Activated naive CD4-positive, alpha-beta T cell treated with anti-CD3 and anti-CD28 coated beads, Interleukin-2, amount 50 U/mL, for 72 hours (primary cell): ENCODE results near the gene TGFBR3L. TPM values are rescaled to one million over a fixed set of nuclear protein-coding genes. Genes with fewer than 3 reads are reported as not detected.
"Not testable (repeated sequence)": the region's sequence is repeated elsewhere in the genome, so short reads cannot be mapped to it uniquely, and the experiment has no call there.

ENCODE experiments used
- ATAC-seq, 2 donors: fragments of 150-1000 bp; cut with Tn5 transposase; 2 replicates each; pipeline ENCODE4 v1.10.0; 2021; ENCODE audit warnings: mild to moderate bottlenecking in 2 of 2, moderate library complexity in 2 of 2
- DNase-seq, 2 donors: peaks; one replicate each; pipeline ENCODE4 v3.0.0; 2021 to 2022; ENCODE audit warnings: low spot score in 2 of 2
- H3K27ac Mint-ChIP-seq, 2 donors: one replicate each; pipeline ENCODE4 v1.8.0; 2022; ENCODE audit warnings: mild to moderate bottlenecking in 2 of 2, mixed read lengths in 2 of 2
- H3K36me3 Mint-ChIP-seq, 2 donors: one replicate each; pipeline ENCODE4 v1.8.0; 2022; ENCODE audit warnings: mixed read lengths in 2 of 2
- H3K9me3 Mint-ChIP-seq, 2 donors: one replicate each; pipeline ENCODE4 v1.8.0; 2022; ENCODE audit warnings: mixed read lengths in 2 of 2
- total RNA-seq, 2 donors: library from RNA; stranded (reverse); gene quantifications; one replicate each; pipeline ENCODE4 v1.2.3, GENCODE V29; 2022

Gene TGFBR3L
- total RNA-seq, 2 donors from 2014 or later, result 3.3 to 5.8 TPM

DNA sequence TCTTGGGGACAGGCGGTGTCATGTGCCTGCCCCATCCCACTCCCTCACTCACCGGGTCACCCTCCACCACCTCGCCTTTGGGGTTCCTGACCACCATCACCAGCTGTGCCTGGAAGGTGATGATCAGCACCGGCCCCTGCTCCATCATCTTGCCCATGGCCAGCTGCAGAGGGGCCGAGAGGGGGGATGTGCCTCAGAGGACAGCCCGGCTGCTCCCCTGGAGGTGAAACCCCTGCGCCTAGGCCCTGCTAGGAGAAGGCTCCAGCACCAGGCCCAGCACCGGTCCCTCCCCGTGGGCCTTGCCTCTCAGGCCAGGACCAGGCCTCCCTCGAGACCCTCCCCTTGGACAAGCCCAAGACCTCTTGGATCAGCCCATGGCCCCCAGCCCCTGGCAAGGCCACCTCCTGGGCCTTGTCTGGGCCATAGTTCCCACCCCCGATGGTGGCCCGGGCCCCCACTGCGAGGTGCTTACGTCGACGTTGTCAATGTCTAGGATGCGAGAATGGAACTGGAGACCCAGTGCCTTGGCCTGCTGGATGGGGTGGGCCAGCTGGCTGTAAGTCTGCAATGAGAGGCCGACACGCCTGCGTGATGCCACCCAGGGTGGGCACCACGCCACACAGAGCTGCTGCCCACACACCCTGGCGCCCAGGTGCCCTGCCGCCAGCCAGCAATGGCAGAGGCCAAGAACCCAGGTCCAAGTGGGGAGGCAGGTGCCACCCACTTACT is 13.1 kb downstream of the TGFBR3L start:
- no peak overlapping the region for H3K27ac Mint-ChIP-seq
- DNase-seq, result no peak
- H3K9me3 Mint-ChIP-seq, result no peaks in the 10 kb centered on the region
- H3K36me3 Mint-ChIP-seq, result no peaks in the 10 kb centered on the region
- no peak for ATAC-seq

DNA sequence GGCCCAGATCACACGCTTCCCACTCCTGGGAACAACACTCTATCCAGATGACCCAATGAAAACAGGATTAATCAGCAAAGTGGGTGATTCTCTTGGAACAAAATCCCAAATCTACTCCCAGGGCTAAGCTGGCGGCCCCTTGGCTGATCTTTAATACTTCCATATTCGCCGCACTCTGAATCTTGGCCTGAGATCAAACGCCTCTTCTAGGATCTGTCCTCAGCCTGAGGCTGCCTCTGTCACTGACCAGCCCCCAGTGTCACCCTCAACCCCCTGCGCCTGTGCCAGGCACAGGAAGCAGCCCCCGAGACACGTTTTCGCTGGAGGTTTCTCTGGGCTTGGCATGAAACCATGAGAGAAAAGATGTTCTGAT is 13.7 kb downstream of the TGFBR3L start:
- H3K27ac Mint-ChIP-seq, result peak overlapping the region in 1 of 2 donors; percentile 52
- ATAC-seq, result no peak
- no peak for DNase-seq
- no peaks in the 10 kb centered on the region for H3K36me3 Mint-ChIP-seq
- H3K9me3 Mint-ChIP-seq, result no peaks in the 10 kb centered on the region

DNA sequence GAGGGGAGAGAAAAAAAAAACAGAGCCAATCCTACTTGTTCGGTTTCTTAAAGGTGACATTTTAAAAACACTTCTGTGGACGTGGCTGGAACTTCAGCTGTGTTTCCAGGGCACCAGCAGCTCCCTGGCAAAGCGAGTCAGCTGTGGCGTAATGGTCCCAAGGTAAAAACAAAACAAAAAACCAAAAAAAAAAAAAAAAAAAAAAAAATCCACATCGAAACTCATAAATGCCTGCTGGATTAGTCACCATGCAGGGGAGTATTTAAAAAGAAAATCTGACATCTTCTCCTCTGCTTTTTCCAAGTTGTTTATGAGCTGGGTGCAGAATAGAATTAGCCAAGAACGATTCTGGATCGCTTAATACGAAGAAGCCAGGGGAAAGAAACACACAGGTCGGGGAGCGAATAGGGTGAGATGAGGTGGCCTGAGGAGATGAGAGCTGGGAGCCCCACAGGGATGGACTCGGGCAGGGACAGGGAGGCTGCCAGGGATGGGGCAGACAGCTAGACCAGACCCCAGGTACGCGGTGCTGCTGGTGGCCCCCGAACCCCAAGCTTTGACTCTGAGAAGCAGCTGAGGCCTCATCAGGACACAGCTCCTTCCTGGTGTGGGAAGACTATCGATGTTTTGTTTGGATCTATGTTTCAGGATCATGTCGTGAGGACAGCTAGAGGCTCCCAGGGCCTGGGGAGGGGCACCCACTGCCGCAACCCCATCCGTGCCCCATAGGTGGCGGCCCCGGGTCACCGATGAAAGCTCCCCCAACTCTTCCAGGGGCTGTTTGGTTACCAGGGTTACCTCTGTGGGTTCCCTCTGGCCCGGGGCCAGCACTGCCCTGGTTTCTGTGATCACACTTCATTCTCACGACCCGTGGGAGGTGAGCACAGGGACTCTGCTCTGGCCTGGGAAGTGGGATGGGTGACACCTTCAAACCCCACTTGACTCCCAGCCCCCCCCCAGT is 14.4 kb downstream of the TGFBR3L start:
- no peaks in the 10 kb centered on the region for H3K9me3 Mint-ChIP-seq
- H3K36me3 Mint-ChIP-seq, result no peaks in the 10 kb centered on the region
- peak overlapping the region; percentile 52 to 87 for H3K27ac Mint-ChIP-seq
- peak in 1 of 2 donors; percentile 76 for DNase-seq
- peak; percentile 19 to 47 for ATAC-seq

DNA sequence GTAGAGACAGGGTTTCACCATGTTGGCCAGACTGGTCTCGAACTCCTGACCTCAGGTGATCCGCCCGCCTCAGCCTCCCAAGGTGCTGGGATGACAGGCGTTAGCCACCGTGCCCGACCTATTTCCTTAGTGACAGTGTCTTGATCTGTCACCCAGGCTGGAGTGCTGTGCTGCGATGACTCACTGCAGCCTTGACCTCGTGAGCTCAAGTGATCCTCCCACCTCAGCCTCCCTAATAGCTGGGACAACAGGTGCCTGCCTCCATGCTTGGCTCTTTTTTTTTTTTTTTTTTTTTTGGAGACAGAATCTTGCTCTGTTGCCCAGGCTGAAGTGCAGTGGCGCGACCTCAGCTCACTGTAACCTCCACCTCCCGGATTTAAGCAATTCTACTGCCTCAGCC is 15.4 kb downstream of the TGFBR3L start:
- not testable (repeated sequence) for H3K9me3 Mint-ChIP-seq, H3K36me3 Mint-ChIP-seq, DNase-seq
- peak overlapping the region; percentile 68 to 75 for H3K27ac Mint-ChIP-seq
- peak in 1 of 2 donors; percentile 73 for ATAC-seq

DNA sequence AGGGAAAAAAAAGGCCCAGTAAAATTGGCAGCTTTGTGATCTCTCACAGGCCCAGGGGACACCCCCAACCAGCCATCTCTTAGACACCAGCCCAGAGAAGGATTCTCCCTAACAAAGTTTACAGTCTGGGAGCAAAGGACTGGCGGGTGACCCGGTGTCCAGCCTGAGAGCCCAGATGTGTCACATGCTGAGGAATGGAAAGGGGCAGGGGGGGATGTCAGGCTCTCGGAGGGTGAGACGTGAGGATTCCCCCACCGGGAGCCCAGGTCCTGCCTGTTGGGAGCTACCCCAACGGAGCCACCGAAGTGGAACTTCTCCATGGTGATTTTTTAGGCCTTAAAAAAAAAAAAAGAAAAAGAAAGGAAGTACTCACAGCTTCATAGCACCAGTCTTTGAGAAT is 16.1 kb downstream of the TGFBR3L start:
- Mint-ChIP-seq H3K36me3 (no peaks in the 10 kb centered on the region), H3K9me3 (no peaks in the 10 kb centered on the region), H3K27ac (peak overlapping the region; percentile 65 to 75)
- ATAC-seq (no peak), DNase-seq (no peak)

DNA sequence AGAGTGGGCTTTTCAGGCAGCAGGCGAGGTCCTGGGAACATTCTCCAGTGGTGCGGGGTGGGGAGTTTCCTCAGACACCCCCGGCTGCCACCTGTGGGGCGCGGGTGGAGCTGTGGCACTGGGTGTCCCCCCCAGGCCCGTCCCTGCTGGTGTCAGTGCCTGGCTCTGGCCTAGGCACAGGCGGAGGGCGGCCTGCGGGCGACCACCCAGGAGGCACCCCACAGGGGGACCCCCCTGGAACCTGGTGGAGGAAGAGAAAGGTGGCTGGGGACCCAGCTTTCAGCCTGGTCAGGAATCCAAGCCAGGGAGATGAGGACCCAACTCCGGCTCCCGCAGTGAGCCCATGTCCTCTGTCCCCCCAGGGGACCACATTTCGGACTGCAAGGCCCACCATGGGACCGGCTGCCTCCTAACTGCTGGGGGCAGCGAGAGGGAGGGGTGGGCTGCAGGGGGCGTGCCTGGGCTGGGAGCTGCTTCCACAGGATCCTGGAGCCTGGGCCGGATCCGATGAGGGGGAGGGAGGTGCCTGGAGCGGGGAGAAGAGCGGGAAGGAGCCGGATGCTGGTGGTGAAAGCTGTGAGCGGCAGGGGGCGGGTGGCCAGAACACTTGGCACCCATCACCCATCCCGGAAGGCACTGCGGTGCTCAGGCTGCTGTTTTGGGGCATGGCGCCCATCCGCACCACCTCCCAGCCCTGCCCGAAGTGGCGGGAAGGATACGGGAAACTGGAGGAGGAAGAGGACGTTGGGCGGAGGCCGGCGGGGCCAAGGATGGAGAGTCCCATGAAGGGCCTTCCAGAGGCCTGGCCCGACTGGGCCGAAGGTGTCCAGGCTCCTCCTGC is 16.8 kb downstream of the TGFBR3L start:
- ATAC-seq (no peak), DNase-seq (no peak)
- H3K36me3 Mint-ChIP-seq, result no peaks in the 10 kb centered on the region
- no peaks in the 10 kb centered on the region for H3K9me3 Mint-ChIP-seq
- H3K27ac Mint-ChIP-seq, result peak overlapping the region in 1 of 2 donors; percentile 75

DNA sequence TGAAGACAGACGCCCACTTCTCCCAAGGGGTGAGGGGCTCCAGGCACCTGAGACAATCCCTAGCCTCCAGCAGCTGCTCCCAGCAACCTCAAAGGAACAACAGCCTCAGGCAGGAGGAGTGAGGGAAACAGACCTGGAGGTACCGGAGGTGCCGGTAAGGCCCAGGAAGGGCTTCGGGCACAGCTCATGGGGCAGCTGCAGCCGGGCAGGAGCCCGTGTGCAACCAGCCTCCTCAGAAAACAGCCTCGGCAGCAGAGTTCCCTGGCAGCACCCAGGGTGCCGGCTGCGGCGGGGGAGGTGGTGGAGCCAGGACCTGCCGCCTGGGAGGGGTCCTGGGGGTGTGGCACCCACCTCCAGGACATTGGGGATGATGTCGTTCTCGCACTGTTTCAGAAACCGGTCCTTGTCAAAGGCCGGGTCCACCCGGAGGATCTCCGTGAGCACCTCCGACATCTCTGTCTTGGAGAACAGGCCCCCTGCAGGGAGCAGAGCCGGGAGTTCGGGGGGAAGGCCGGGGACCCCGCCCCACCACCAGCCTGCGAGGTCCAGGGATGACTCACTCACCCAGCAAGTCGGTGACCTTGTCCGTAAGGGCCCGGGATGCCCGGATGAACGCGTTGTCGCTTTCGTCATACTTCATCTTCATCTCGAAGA is 17.8 kb downstream of the TGFBR3L start:
- no peak overlapping the region for H3K27ac Mint-ChIP-seq
- no peaks in the 10 kb centered on the region for H3K9me3 Mint-ChIP-seq
- H3K36me3 Mint-ChIP-seq, result no peaks in the 10 kb centered on the region
- no peak for ATAC-seq
- no peak for DNase-seq

DNA sequence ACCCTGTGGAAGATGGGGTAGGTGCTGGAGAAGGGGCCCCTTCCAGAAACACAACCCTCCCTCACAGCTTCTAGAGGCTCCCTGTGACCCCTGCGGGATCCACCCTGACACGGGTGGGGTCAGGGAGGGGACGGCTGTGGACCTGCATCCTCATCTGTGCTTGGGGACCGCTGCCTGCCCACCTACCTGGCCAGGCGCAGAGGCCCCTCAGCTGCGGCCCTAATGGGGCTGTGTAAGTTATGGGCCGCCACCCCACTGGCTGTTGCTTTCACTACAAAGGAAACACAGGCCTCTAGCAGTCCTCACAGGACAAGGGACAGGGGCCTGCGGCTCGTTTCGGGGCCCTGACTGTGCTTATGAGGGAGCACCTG is 18.3 kb downstream of the TGFBR3L start:
- Mint-ChIP-seq H3K27ac (no peak overlapping the region), H3K9me3 (no peaks in the 10 kb centered on the region), H3K36me3 (no peaks in the 10 kb centered on the region)
- DNase-seq (no peak), ATAC-seq (no peak)

DNA sequence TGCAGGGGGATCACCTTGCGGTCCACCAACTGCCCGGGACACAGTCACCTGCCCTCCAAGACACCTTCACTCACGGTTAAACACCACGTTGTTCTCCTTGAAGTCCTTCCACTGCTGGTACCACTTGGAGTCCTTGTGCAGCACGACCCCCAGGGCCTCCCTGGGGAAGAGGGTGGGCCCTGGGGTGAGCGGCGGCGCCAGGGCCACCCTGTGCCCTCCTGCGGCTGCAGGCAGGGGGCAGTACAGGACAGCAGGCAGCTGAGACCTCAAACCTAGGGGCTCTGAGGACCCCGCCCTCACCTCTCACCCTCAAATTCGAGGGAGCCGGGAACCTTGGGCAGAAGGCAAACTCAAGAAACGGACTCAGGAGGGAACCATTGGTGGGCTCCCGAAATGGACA is 18.8 kb downstream of the TGFBR3L start:
- Mint-ChIP-seq H3K27ac (no peak overlapping the region), H3K9me3 (no peaks in the 10 kb centered on the region), H3K36me3 (no peaks in the 10 kb centered on the region)
- DNase-seq (no peak), ATAC-seq (no peak)

DNA sequence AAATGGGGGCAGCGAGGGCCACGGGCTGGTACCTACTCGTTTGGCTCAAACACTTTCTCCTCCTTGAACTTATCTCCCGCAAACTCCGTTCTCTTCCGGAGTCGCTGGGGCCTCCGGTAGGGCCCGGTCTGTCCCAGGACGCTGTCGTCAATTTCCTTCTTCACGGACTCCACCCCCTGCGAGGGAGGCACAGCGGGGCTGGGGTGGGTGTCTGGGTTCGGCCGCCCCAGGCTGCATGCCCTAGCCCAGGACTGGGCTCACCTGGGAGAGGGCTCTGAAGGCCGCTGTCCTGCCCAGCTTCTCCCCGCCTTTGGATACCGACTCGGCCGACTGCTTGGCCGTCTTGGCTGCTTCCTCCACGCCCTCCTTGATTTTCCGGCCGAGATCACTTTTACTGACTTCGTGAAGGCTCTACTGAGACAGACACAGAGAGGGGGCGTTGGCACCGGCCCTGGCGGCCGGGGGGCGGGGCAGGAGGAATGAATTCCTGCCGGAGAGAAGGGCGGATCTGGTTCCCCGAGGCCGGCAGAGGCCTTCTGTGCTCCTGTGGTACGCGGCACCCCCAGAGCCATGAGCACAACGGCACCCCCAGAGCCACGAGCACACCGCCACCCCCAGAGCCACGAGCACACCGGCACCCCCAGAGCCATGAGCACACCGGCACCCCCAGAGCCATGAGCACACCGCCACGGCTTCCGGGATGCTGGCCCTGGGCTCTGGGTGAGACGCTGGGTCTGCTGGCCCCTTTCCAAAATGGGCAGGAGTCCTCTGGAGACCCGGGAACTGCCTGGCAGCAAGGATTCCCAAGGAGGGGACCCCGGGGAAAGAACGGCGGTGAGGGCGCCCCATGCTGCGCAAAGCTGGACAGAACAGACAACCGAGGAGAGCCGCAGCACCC is 19.4 kb downstream of the TGFBR3L start:
- DNase-seq (no peak), ATAC-seq (no peak)
- H3K9me3 Mint-ChIP-seq, result no peaks in the 10 kb centered on the region
- H3K27ac Mint-ChIP-seq, result no peak overlapping the region
- H3K36me3 Mint-ChIP-seq, result no peaks in the 10 kb centered on the region

DNA sequence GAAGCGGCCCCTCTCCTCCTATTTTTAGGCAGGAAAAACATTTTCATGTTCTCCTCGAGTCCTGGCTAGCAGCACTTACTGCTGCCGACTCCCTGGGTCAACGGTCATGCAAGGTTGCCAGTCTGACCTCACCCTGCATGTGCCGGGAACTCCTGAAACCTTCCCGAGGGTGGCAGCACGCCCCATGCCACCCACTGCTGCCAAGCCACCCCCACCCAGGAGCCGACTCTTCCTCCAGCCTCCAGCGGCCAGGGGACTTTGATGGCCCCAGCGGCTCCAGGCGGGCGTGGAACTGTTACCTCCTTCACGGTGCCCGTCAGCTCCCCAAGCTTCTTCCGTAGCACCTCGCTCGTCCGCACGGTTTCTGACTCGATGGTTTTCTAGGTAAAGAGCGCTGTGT is 20.1 kb downstream of the TGFBR3L start:
- Mint-ChIP-seq H3K27ac (no peak overlapping the region), H3K36me3 (no peaks in the 10 kb centered on the region), H3K9me3 (no peaks in the 10 kb centered on the region)
- DNase-seq, result no peak
- no peak for ATAC-seq

DNA sequence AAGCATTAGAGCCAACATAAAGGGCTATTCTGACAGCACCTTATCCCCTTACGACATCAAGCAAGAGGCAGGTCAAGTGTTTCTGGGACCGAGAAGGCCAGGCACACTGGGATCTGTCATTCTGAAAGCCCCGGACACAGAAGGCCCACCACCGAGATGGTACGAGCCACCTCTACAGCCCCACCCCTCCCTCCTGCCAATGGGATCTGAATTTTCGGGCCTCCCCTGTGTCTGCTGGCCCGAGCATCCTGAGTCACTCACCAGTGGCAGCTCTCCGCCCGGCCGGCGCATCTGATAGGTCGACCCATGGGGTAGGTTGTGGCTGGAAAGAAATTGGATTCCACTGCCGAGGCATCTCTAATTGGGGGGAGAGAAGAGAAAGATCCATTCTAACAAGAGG is 26.2 kb downstream of the TGFBR3L start:
- Mint-ChIP-seq H3K36me3 (peaks cover 10 to 20% of the 10 kb centered on the region in 2 donors), H3K27ac (no peak overlapping the region), H3K9me3 (no peaks in the 10 kb centered on the region)
- no peak for DNase-seq
- no peak for ATAC-seq

DNA sequence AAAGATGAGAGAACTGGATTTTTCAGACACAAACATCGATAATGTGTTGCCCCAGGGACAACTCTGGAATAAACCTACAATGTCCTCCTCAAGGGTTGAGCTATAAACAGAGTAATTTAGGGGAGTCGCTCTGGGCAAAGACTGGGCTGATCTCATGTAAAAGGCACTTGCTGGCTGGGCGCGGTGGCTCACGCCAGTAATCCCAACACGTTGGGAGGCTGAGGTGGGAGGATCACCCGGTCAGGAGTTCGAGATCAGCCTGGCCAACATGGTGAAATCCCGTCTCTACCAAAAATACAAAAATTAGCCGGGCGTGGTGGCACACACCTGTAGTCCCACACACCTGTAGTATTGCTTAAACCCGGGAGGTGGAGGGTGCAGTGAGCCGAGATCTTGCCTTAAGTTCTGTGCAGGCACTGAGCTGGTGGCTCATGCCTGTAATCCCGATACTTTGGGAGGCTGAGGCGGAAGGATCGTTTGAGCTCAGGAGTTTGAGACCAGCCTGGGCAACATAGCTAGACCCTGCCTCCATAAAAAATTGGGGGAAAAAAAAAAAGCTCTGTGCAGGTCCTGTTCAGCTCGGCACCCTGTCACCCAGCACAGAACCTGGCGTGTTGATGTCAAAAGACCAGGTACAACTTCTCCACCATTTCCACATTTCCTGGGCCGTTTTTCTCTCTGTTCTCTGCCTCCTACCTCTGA is 27.4 kb downstream of the TGFBR3L start:
- Mint-ChIP-seq H3K36me3 (peaks cover 10 to 20% of the 10 kb centered on the region in 2 donors), H3K27ac (peak overlapping the region; percentile 97 to 98), H3K9me3 (no peaks in the 10 kb centered on the region)
- ATAC-seq (no peak), DNase-seq (no peak)

DNA sequence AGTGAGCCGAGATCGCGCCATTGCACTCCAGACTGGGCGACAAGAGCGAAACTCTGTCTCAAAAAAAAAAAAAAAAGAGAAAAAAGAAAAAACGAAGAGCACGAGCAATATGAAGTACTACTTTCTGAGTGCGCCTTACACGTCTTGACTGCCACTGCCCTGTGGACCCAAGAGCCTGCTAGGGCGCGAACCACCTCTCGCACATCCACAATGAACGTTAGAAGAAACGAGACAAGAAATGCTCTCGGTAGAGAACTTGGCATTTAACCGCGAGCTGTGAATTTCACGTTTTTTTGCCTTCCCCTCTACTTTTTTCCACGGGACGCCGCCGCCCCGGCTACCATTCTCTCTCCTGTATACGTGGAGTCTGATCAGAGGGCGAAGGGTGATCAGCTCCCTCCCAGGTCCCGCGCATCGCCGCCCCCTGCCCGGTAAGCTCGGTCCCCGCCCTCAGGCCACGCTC is 28.4 kb downstream of the TGFBR3L start:
- Mint-ChIP-seq H3K9me3 (no peaks in the 10 kb centered on the region), H3K27ac (peak overlapping the region; percentile 97 to 98), H3K36me3 (peaks cover 10 to 20% of the 10 kb centered on the region in 2 donors)
- peak; percentile 11 to 17 for ATAC-seq
- DNase-seq, result peak in 1 of 2 donors; percentile 38
